UCSD-AML1 (cell line): Measurements from ENCODE around the gene CHL1.

Experiments
- DNase-seq: peaks from one replicate; lab custom pipeline; 2025; ENCODE audit not compliant: unreplicated experiment; lab: John Stamatoyannopoulos, UW

CHL1 gene

GRCh38 chr3:279325-279724 lies 82.8 kb downstream of the CHL1 start:
- DNase-seq: no peak

- DNase-seq: no peak
Observed at GRCh38 chr3:280681-281080, 84.1 kb downstream of the CHL1 start.

DNA sequence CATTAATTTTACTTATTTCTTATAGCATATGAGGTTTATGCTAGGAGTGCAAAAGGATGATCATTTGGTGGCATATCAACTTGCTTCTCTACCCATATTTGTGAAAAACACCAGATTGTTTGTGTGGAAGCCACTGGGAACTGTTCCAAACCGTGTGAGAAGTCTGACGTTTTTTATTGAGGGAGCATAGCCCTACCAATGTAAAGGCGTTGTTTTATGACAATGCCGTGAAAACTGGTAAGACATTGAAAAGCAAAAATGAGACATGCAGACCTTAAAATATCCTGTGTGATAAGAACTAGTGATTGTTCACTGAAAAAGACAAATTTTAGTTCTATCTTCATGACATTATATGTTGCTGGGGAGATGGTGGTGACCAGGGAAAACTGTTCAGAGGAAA lies 87.8 kb downstream of the CHL1 start:
- DNase-seq: no peak

- DNase-seq: no peak
Observed at GRCh38 chr3:288417-288816, 91.9 kb downstream of the CHL1 start.

DNA sequence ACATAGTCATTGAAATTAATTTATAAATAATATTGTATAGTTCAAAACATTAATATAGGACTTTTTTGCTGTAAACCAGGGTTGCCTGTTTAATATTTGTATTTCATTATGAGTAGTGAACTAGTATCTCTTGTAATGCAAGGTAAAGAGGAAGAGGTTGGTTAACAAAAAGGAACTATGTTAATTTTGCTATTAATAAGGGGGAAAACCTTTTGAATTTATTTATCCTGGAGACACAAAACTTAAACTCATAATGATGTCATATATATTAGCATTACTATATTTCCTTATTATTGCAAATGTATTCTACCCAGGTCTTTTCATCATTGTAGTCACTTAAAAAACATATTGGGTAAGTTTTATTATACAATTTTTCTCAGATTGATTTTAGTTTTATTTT lies 94.5 kb downstream of the CHL1 start:
- DNase-seq: no peak

DNA sequence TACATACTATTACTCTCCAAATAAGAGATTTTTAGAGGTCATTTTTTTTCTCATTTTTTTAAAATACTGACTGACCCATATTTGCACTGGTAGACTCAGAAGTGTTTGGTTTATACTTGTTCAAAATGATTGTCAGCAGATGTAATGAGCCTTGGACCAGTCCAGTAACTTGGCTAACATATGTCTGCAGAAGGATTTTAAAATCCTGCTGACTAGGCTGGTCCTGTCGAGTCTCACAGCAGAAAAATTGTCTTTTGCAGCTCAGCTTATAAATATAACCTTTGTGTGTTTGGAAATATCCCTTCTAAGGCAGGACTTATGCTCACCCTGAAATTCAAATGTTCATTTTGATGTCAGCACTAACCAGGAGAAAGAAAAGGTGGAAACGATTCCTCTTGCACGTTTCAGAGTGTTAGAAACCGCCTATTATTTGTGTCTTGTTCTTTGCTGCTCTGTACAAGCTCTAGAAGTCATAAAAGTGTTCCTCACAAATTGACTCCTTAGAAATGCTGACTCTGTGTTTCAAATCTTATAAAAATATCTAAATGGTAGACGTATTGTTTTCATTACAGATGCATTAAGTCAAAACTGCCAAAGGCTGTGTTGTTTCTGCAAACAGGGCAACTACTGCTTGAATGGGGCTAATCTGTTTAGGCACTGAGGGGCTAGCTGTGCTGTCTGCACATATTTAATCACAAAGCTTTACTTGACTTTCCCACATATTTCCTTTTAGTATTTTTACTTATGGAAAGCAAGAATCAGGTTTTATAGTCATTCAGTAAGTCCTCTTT lies 95.3 kb downstream of the CHL1 start:
- no peak for DNase-seq

DNA sequence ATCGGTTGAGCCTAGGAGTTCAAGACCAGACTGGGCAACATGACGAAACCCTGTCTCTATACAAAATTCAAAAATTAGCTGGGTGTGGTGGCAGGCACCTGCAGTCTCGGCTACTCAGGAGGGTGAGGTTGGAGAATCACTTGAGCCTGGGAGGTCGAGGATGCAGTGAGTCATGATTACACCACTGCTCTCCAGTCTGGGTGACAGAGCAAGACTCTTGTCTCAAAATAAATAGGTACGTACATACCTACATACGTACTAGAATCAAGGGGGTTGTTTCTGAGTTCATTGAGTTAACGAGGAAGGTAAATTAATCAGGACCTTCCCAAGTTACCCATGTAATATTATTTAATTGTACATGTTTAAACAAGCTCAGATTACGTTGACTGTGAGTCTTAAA lies 97.5 kb downstream of the CHL1 start:
- no peak for DNase-seq

GRCh38 chr3:294581-294980 lies 98.0 kb downstream of the CHL1 start:
- DNase-seq: no peak

DNA sequence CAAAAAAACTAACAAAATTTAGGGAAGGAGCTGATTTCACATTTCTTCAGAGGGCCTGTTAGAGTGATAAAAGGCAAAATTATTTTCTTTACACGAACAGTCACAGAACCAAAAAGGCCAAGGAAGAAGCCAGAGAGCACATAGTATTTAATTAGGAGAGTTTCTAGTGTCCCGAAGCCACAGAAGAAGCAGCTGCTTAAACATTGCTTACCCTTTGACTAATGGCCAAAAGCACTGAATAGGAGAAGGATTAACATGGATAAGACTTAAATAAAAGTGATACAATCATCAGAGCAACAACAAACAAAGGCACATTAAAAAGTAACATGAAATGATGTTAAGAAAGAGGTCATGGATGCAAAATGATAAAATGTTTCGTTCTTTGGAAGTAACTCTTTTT lies 98.6 kb downstream of the CHL1 start:
- DNase-seq: no peak

- DNase-seq: no peak
Observed at GRCh38 chr3:297585-297984, 101.0 kb downstream of the CHL1 start.

DNA sequence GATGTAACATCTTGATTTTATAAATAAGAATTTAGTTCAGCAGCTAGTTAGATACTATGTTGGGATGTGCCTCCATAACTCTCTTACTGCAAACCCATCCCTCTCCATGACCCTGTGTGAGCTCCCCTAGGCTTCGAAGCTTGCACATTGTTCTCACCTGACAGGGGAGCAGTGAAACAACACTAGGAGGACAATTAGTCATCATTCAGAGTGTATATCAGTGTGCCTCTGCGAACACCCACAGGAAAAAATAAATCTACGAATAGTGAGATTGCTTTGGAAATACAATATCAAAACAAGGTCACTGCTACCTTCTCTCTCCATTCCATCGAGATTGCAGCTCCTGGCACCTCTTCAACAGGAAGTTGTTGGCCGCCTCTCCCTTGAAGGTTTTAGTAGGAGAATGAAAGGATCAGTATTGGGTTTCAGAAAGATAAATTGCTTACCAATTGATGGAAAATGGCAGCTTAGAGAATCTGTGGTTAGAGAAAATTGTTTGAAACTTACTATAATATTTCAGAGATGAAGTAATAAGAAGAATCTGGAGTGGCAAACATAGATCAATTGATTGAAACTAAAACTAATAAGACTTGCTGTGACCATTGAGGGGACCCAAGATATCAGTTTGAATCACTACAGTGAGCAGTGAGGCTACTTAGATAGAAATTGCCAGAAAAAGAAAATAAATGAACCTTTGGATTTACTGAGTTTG lies 103.2 kb downstream of the CHL1 start:
- no peak for DNase-seq

DNA sequence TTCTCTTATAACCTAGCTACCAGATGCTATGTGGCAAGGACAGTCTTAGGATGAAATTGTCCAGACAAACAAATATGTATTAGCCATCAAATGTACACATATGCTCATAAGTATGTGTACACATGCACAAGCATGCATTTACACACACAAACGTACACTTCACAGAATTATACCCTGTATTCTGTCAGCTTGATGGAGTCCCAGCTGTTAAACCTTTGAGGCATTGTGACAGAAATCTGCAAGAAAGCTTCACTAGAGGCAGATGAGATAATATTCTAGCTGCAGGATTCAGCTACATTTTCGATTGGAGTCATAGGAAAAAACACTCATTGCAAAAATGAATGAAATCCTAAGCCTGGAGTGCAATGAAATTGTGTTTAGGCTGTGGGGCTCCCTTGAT lies 110.6 kb downstream of the CHL1 start:
- no peak for DNase-seq

DNA sequence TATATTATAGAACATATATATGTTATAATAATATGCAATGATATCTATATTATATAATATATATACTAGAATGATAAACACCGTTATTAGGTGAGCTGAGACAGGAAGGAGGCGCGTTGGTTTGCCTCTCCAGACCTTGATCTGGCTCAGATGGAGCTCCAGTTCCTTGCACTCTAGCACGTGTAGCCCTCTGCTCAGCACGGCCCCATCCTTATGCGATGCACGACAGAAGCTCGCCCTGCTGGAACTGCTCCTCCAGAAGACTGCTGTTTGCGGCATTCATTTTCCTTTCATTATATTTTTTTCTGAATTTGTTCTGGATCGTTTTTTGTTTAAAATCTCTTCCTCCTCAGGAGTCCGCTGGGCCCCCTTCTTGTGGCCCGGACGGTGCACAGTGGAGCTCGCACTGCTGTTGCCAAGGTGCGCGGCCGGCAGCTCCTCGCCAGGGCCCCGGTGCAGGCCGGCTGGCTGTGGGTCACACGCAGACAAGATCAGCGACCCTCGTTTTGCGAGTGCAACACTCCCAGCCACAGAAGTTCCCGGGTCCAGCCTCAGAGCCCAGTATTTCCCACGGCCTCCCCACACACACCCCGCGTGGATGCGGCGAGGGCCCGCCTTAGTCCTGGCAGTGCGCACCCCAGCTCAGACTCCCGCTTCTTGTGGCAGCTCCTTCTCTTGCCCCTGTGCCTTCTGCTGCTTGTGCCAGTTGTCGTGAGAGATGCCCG lies 112.2 kb downstream of the CHL1 start:
- no peak for DNase-seq

- DNase-seq: no peak
Observed at GRCh38 chr3:312160-312733, 115.7 kb downstream of the CHL1 start.

DNA sequence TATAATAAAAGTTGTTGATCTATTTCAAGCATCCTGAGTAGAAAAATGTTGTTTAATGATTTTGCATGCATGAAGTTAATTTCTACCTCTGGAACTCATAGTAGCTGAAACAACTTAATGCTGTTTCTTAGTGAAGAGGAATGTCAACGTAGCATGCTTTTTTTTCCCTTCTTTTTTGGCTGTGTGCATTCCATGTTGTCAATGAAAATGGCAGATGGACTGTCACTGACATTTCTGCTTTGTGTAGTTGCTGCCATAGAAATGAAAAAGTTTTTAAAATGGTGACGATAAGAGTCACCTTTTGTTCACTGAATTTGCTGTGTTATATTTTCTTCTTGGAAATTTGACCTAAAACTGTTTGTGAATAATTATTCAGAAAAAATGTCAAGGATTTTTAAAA lies 116.3 kb downstream of the CHL1 start:
- DNase-seq: no peak

DNA sequence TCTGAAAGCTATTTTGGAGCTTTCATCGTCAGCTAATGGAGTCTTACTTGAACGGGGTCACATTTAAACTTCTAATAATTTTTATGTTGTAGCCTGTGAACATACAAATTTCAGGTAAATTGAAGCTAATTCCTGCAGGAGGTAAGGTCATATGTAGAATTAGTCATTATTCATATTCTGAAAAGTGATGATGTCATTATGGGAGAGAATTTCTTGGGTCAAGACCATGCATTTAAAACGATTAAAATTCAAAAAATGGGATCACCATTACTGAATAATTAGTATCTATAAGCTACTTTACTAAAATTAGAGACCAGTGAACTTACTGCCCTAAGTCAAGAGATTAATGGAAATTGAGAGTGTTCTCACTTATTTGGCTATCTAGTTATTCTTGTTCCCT lies 120.4 kb downstream of the CHL1 start:
- no peak for DNase-seq

DNA sequence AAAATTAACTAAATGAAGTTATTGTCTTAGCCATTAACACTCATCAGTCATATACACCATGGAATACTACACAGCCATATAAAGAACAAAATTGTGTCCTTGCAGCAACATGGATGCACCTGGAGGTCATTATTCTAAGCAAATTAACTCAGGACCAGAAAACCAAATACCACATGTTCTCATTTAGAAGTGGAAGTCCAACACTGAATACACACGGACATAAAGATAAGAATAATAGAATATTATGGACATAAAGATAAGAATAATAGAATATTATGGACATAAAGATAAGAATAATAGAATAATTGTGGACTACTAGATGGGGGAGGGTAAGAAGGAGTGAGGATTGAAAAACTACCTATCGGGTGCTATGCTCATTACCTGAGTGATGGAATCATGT lies 122.3 kb downstream of the CHL1 start:
- DNase-seq: no peak

DNA sequence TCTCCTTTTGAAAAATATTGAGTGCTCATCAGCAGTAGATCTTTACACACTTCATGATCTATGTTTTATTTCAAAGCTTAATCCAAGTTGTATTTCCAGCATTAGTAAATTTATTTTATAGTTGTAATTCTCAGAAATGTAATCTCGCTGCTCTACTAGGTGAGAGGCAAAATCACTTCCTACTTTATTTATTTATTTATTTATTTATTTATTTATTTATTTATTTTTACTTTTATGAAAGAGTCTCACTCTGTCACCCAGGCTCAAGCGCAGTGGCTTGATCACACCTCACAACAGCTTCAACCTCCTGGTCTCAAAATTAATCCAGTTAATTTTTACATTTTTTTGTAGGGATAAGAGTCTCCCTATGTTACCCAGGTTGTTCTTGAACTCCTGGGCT lies 127.9 kb downstream of the CHL1 start:
- DNase-seq: no peak

- no peak for DNase-seq
Observed at GRCh38 chr3:325495-325894, 128.9 kb downstream of the CHL1 start.

- DNase-seq: no peak
Observed at GRCh38 chr3:330494-331115, 134.0 kb downstream of the CHL1 start.

DNA sequence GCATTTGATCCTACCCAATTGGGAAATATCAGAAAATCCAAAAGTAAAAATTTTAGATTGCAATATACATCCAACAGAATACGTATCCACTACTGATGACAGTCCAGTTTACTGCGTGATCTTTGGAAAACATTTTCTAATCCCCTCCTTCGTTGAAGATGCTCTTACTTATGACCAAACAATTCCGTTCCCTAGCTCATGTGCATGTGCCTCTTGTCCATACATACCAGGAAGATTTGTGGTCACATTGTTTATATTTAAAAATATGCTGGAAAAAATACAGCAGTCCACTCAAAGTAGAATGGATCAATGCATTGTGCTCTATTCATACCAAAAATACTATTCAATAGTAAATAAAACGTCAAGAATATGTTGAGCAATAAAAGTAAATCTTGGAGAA lies 135.3 kb downstream of the CHL1 start:
- no peak for DNase-seq
